HCT116 (cell line): ENCODE results near the gene GRIFIN. TPM values are rescaled to one million over a fixed set of nuclear protein-coding genes. Genes with fewer than 3 reads are reported as not detected.

Source experiments
- ATAC-seq: fragments of 200-7000 bp; cut with Tn5 transposase; 2 replicates; pipeline ENCODE4 v1.9.1; 2020; ENCODE audit warnings: mild to moderate bottlenecking, moderate library complexity
- BruUV-seq: library from RNA; stranded (reverse); fragments of 400-500 nt; replicated peaks from 2 replicates; lab custom pipeline; 2021; lab: Mats Ljungman, UMichigan
- CTCF ChIA-PET: fragments of 300-600 bp; sonication (Branson Sonifier 250); formaldehyde crosslinking; loops from one replicate; lab custom pipeline; 2021; ENCODE audit warnings: antibody characterized with exemption; lab: Charles Lee
- POLR2A ChIA-PET: fragments of 300-600, 350-600 bp; sonication (Branson Sonifier 250); formaldehyde crosslinking; loops from one replicate; lab custom pipeline; 2021; ENCODE audit warnings: antibody characterized with exemption; lab: Charles Lee
- RAD21 ChIA-PET, 2 experiments: fragments of 300-600 bp; sonication (Branson Sonifier 250); formaldehyde crosslinking; loops; one replicate each; lab custom pipeline; 2023; ENCODE audit warnings: low total read pairs in 2 of 2; ENCODE audit not compliant: uncharacterized antibody in 2 of 2, unreplicated experiment in 2 of 2, low non-redundant PET in 1 of 2; lab: Charles Lee
- DNase-seq: peaks from one replicate; pipeline ENCODE4 v3.0.0-alpha.2; 2010; ENCODE audit warnings: low read depth, low spot score
- H2AFZ ChIP-seq: fragments of 200-600 bp; shearing (Covaris generic), sonication (generic); 2 replicates; pipeline ENCODE4 v1.6.1; 2017; ENCODE audit warnings: low read depth, mixed run types, mixed read lengths, antibody characterized with exemption, low read length; ENCODE audit not compliant: poor library complexity, severe bottlenecking
- H3K27ac ChIP-seq: 2 replicates; pipeline ENCODE4 v1.5.1; 2012; ENCODE audit warnings: low read depth, low read length
- H3K27me3 ChIP-seq: fragments of 200-600 bp; sonication (generic); 2 replicates; pipeline ENCODE4 v1.6.1; 2016; ENCODE audit warnings: mixed run types, low read length, mixed read lengths; ENCODE audit not compliant: insufficient read depth
- H3K36me3 ChIP-seq, 2 experiments: fragments of 200-500 bp in 1 of 2; fragments of 200-600 bp in 1 of 2; sonication (Bioruptor generic) in 1 of 2; sonication (generic) in 1 of 2; 2 replicates each; pipeline versions ENCODE4 v1.5.1 to v1.6.1; 2014 to 2016; ENCODE audit warnings: low read length in 2 of 2, inconsistent platforms in 1 of 2, mixed read lengths in 1 of 2, mixed run types in 1 of 2; ENCODE audit not compliant: insufficient read depth in 2 of 2, control insufficient read depth in 1 of 2
- H3K4me1 ChIP-seq, 2 experiments: fragments of 200-600 bp in 1 of 2; sonication (generic) in 1 of 2; 2 replicates each; pipeline versions ENCODE4 v1.5.1 to v1.6.1; 2012 to 2017; ENCODE audit warnings: low read length in 2 of 2, inconsistent platforms in 1 of 2, mild to moderate bottlenecking in 1 of 2, mixed read lengths in 1 of 2, mixed run types in 1 of 2, moderate library complexity in 1 of 2; ENCODE audit not compliant: insufficient read depth in 2 of 2, control insufficient read depth in 1 of 2
- H3K4me2 ChIP-seq: fragments of 200-600 bp; sonication (generic); 2 replicates; pipeline ENCODE4 v1.6.1; 2017; ENCODE audit warnings: mixed run types, low read length, mixed read lengths
- H3K4me3 ChIP-seq, 2 experiments: fragments of 200-600 bp in 1 of 2; sonication (generic) in 1 of 2; replicated peaks in 1 of 2; 2 replicates each; pipeline ENCODE4 v1.5.1; 2011 to 2016; ENCODE audit warnings: low read length in 2 of 2, control low read depth in 1 of 2, low read depth in 1 of 2, mild to moderate bottlenecking in 1 of 2, mixed read lengths in 1 of 2, mixed run types in 1 of 2
- H3K79me2 ChIP-seq: fragments of 200-600 bp; sonication (generic); 2 replicates; pipeline ENCODE4 v1.6.1; 2017; ENCODE audit warnings: mild to moderate bottlenecking, mixed run types, low read length, moderate library complexity, mixed read lengths; ENCODE audit not compliant: insufficient read depth
- H3K9ac ChIP-seq: fragments of 200-600 bp; sonication (generic); 2 replicates; pipeline ENCODE4 v1.6.1; 2016; ENCODE audit warnings: low read length, mixed read lengths
- H3K9me2 ChIP-seq: fragments of 200-600 bp; sonication (generic), shearing (Covaris generic); 2 replicates; pipeline ENCODE4 v1.6.1; 2017; ENCODE audit warnings: mixed run types, mild to moderate bottlenecking, moderate library complexity; ENCODE audit not compliant: insufficient read depth
- H3K9me3 ChIP-seq, 2 experiments: fragments of 200-500 bp in 1 of 2; fragments of 200-600 bp in 1 of 2; sonication (Bioruptor generic) in 1 of 2; sonication (generic) in 1 of 2; 2 replicates each; pipeline ENCODE4 v1.6.1; 2014 to 2017; ENCODE audit warnings: low read length in 2 of 2, mixed read lengths in 2 of 2, inconsistent platforms in 1 of 2, low read depth in 1 of 2, mild to moderate bottlenecking in 1 of 2, mixed run types in 1 of 2, moderate library complexity in 1 of 2; ENCODE audit not compliant: control insufficient read depth in 1 of 2, insufficient read depth in 1 of 2
- H4K20me1 ChIP-seq: fragments of 200-600 bp; sonication (generic), shearing (Covaris generic); 2 replicates; pipeline ENCODE4 v1.6.1; 2017; ENCODE audit warnings: mixed run types, mild to moderate bottlenecking, moderate library complexity; ENCODE audit not compliant: insufficient read depth
- ATF3 ChIP-seq: IDR thresholded peaks from 2 replicates; pipeline ENCODE4 v1.6.1; 2012
- CBX3 ChIP-seq: IDR thresholded peaks from 2 replicates; pipeline ENCODE4 v1.6.1; 2012; ENCODE audit warnings: low read depth
- CTCF ChIP-seq, 3 experiments: fragments of 200-600 bp in 1 of 3; sonication (generic) in 1 of 3; IDR thresholded peaks in 2 of 3; conservative IDR thresholded peaks in 1 of 3; 2 replicates each; pipeline ENCODE4 v1.5.1; 2012 to 2017; ENCODE audit warnings: low read depth in 2 of 3, low read length in 2 of 3, antibody characterized with exemption in 1 of 3, borderline replicate concordance in 1 of 3, control low read depth in 1 of 3, mild to moderate bottlenecking in 1 of 3, mixed read lengths in 1 of 3, mixed run types in 1 of 3, moderate library complexity in 1 of 3; ENCODE audit not compliant: insufficient read depth in 1 of 3
- FOSL1 ChIP-seq: IDR thresholded peaks from 2 replicates; pipeline ENCODE4 v1.6.1; 2012; ENCODE audit warnings: low read depth
- JUND ChIP-seq: IDR thresholded peaks from 2 replicates; pipeline ENCODE4 v1.6.1; 2012
- MAX ChIP-seq: IDR thresholded peaks from 2 replicates; pipeline ENCODE4 v1.6.1; 2012
- POLR2A ChIP-seq: IDR thresholded peaks from 2 replicates; pipeline ENCODE4 v1.7.0; 2011; ENCODE audit warnings: borderline replicate concordance; ENCODE audit not compliant: insufficient read depth, insufficient read length; ENCODE audit errors: extremely low read depth
- POLR2AphosphoS5 ChIP-seq: IDR thresholded peaks from 2 replicates; pipeline ENCODE4 v1.6.1; 2011; ENCODE audit warnings: mild to moderate bottlenecking, low read depth, low read length, moderate library complexity
- RAD21 ChIP-seq: IDR thresholded peaks from 2 replicates; pipeline ENCODE4 v1.6.1; 2012; ENCODE audit warnings: low read depth, mild to moderate bottlenecking
- SRF ChIP-seq: IDR thresholded peaks from 2 replicates; pipeline ENCODE4 v1.6.1; 2012; ENCODE audit warnings: low read depth
- TCF7L2 ChIP-seq: IDR thresholded peaks from 2 replicates; pipeline ENCODE4 v1.7.0; 2011; ENCODE audit warnings: borderline replicate concordance, inconsistent platforms; ENCODE audit not compliant: insufficient read depth, insufficient read length; ENCODE audit errors: extremely low read depth
- ZFX ChIP-seq: fragments of 450-650 bp; IDR thresholded peaks from 2 replicates; pipeline ENCODE4 v1.6.1; 2017
- ZNF274 ChIP-seq: fragments of 200-500 bp; sonication (Bioruptor generic); IDR thresholded peaks from 2 replicates; pipeline ENCODE4 v1.6.1; 2014; ENCODE audit warnings: mild to moderate bottlenecking, low read depth, low read length, inconsistent platforms
- intact Hi-C: fragments of 100-400 bp; cut with micrococcal nuclease; formaldehyde crosslinking; loops from 2 replicates; pipeline ENCODE4 v1.10.0; 2022
- total RNA-seq: library from RNA; stranded (reverse); gene quantifications from one replicate; pipeline ENCODE4 v1.2.1, GENCODE V29; 2021; ENCODE audit not compliant: unreplicated experiment

The GRIFIN gene
- total RNA-seq, 1 experiment from 2014 or later = not detected

GRCh38 chr7:2504128-2504888 lies 28.1 kb upstream of the GRIFIN start:
- POLR2A ChIA-PET = no interaction called here
- CTCF ChIA-PET = no interaction called here
- no peak for ATAC-seq

GRCh38 chr7:2503056-2503941 lies 27.1 kb upstream of the GRIFIN start:
- Histone ChIP-seq H3K4me1 (no peaks in the 10 kb centered on the region), H2AFZ (no peak overlapping the region), H3K27ac (no peak overlapping the region), H3K79me2 (no peaks in the 10 kb centered on the region), H3K27me3 (no peaks in the 10 kb centered on the region), H3K4me2 (no peak overlapping the region), H3K9me2 (no peaks in the 10 kb centered on the region), H3K9ac (no peak overlapping the region), H3K9me3 (no peaks in the 10 kb centered on the region), H4K20me1 (no peaks in the 10 kb centered on the region), H3K36me3 (no peaks in the 10 kb centered on the region), H3K4me3 (no peak overlapping the region)
- ChIA-PET RAD21 (no interaction called here), POLR2A (no interaction called here), CTCF (no interaction called here)
- intact Hi-C loops = no loop called here
- ATAC-seq = no peak
- BruUV-seq = no TSS peak
- no peak for DNase-seq
- TF ChIP-seq ZFX (no peak), FOSL1 (no peak), ZNF274 (no peak), SRF (no peak), ATF3 (no peak), CBX3 (no peak), RAD21 (no peak), POLR2AphosphoS5 (no peak), TCF7L2 (no peak), CTCF (IDR thresholded peaks at IDR 0.05 in 2 of 3, conservative IDR thresholded peaks at IDR 0.05 in 1 of 3; ENCODE audit: borderline replicate concordance in 1 of 3, insufficient read depth in 1 of 3, low read depth in 2 of 3, low read length in 2 of 3) (no peak)

More at GRCh38 chr7:2504128-2504888, 28.1 kb upstream of the GRIFIN start:
- H3K4me1 ChIP-seq = no peaks in the 10 kb centered on the region
- intact Hi-C loops = no loop called here
- no peak overlapping the region for H3K27ac ChIP-seq
- no peak overlapping the region for H2AFZ ChIP-seq
- RAD21 ChIA-PET = no interaction called here
- H3K4me2 ChIP-seq = no peak overlapping the region
- no peak for DNase-seq
- no peaks in the 10 kb centered on the region for H3K36me3 ChIP-seq
- H3K79me2 ChIP-seq = no peaks in the 10 kb centered on the region
- H3K9ac ChIP-seq = no peak overlapping the region
- no peaks in the 10 kb centered on the region for H3K9me3 ChIP-seq
- no peak overlapping the region for H3K4me3 ChIP-seq
- H3K9me2 ChIP-seq = no peaks in the 10 kb centered on the region
- no peak for TF ChIP-seq POLR2AphosphoS5
- no peak for TF ChIP-seq JUND
- no peak for TF ChIP-seq MAX
- TF ChIP-seq POLR2A = no peak
- TF ChIP-seq SRF = no peak
- TF ChIP-seq FOSL1 = no peak
- no peak for TF ChIP-seq TCF7L2
- BruUV-seq = no TSS peak
- no peaks in the 10 kb centered on the region for H4K20me1 ChIP-seq
- no peaks in the 10 kb centered on the region for H3K27me3 ChIP-seq
